NCI-H1417 (cell line): ENCODE data around the gene VWA3B.
"Not testable (repeated sequence)": the region's sequence is repeated elsewhere in the genome, so short reads cannot be mapped to it uniquely, and the experiment has no call there.

Source experiments
- DNase-seq, 3 experiments: peaks; one replicate each; lab custom pipeline; 2025; lab: John Stamatoyannopoulos, UW

VWA3B gene

GRCh38 chr2:98130073-98130472, 43.1 kb downstream of the VWA3B start:
- not testable (repeated sequence) for DNase-seq

- no peak for DNase-seq
Observed at GRCh38 chr2:98134172-98135005, 47.4 kb downstream of the VWA3B start.

GRCh38 chr2:98137196-98137595, 50.2 kb downstream of the VWA3B start:
- DNase-seq = no peak

- not testable (repeated sequence) for DNase-seq
Observed at GRCh38 chr2:98138978-98139377, 52.0 kb downstream of the VWA3B start.

- no peak for DNase-seq
Observed at GRCh38 chr2:98140210-98140609, 53.2 kb downstream of the VWA3B start.

GRCh38 chr2:98142106-98142791, 55.3 kb downstream of the VWA3B start:
- DNase-seq = no peak

GRCh38 chr2:98145070-98145469, 58.1 kb downstream of the VWA3B start:
- DNase-seq = no peak

GRCh38 chr2:98147900-98148299, 60.9 kb downstream of the VWA3B start:
- not testable (repeated sequence) for DNase-seq

GRCh38 chr2:98148595-98149332, 61.8 kb downstream of the VWA3B start:
- no peak for DNase-seq

GRCh38 chr2:98149333-98149697, 62.3 kb downstream of the VWA3B start:
- DNase-seq = no peak

GRCh38 chr2:98153481-98153880, 66.5 kb downstream of the VWA3B start:
- peak in 1 of 3 experiments; percentile 14 for DNase-seq

- DNase-seq = no peak
Observed at GRCh38 chr2:98155291-98155690, 68.3 kb downstream of the VWA3B start.

- no peak for DNase-seq
Observed at GRCh38 chr2:98155716-98156115, 68.7 kb downstream of the VWA3B start.

GRCh38 chr2:98156304-98156703, 69.3 kb downstream of the VWA3B start:
- DNase-seq = no peak

- no peak for DNase-seq
Observed at GRCh38 chr2:98157557-98157956, 70.6 kb downstream of the VWA3B start.

GRCh38 chr2:98158305-98158704, 71.3 kb downstream of the VWA3B start:
- DNase-seq = no peak

GRCh38 chr2:98160554-98160953, 73.6 kb downstream of the VWA3B start:
- DNase-seq = no peak

GRCh38 chr2:98161186-98161585, 74.2 kb downstream of the VWA3B start:
- no peak for DNase-seq

- DNase-seq = no peak
Observed at GRCh38 chr2:98164256-98164655, 77.3 kb downstream of the VWA3B start.

- DNase-seq = no peak
Observed at GRCh38 chr2:98165516-98166071, 78.6 kb downstream of the VWA3B start.

GRCh38 chr2:98167916-98168315, 80.9 kb downstream of the VWA3B start:
- no peak for DNase-seq

GRCh38 chr2:98170076-98170475, 83.1 kb downstream of the VWA3B start:
- no peak for DNase-seq
